HG03066 (cell line): ENCODE results near the gene GMPS.
"Not testable (repeated sequence)": the region's sequence is repeated elsewhere in the genome, so short reads cannot be mapped to it uniquely, and the experiment has no call there.

ENCODE experiments used
- ATAC-seq: cut with Tn5 transposase; IDR thresholded peaks from one replicate; pipeline ENCODE4 v1.9.1; 2021; ENCODE audit warnings: low read depth; ENCODE audit not compliant: unreplicated experiment

Gene GMPS

GRCh38 chr3:155934230-155934629 is 63.8 kb downstream of the GMPS start:
- no peak for ATAC-seq

GRCh38 chr3:155938409-155938808 is 68.0 kb downstream of the GMPS start:
- ATAC-seq = no peak

- no peak for ATAC-seq
These were observed 70.9 kb downstream of the GMPS start for GRCh38 chr3:155941354-155941753.

- no peak for ATAC-seq
These were observed 73.6 kb downstream of the GMPS start for GRCh38 chr3:155944081-155944480.

- no peak for ATAC-seq
These were observed 75.7 kb downstream of the GMPS start for GRCh38 chr3:155946178-155946577.

- ATAC-seq = no peak
These were observed 78.0 kb downstream of the GMPS start for GRCh38 chr3:155948476-155948875.

GRCh38 chr3:155949453-155950217 is 79.2 kb downstream of the GMPS start:
- ATAC-seq = no peak

- no peak for ATAC-seq
These were observed 86.3 kb downstream of the GMPS start for GRCh38 chr3:155956508-155957411.

GRCh38 chr3:155957412-155957880 is 87.0 kb downstream of the GMPS start:
- ATAC-seq = no peak

- ATAC-seq = no peak
These were observed 88.2 kb downstream of the GMPS start for GRCh38 chr3:155958676-155959075.

- ATAC-seq = no peak
These were observed 89.6 kb downstream of the GMPS start for GRCh38 chr3:155960060-155960459.

- not testable (repeated sequence) for ATAC-seq
These were observed 90.6 kb downstream of the GMPS start for GRCh38 chr3:155961044-155961443.

GRCh38 chr3:155963570-155963969 is 93.1 kb downstream of the GMPS start:
- ATAC-seq = no peak

- ATAC-seq = no peak
These were observed 99.9 kb downstream of the GMPS start for GRCh38 chr3:155970398-155970797.

GRCh38 chr3:155972885-155973584 is 102.6 kb downstream of the GMPS start:
- ATAC-seq = no peak

- ATAC-seq = no peak
These were observed 107.9 kb downstream of the GMPS start for GRCh38 chr3:155978324-155978723.

- no peak for ATAC-seq
These were observed 109.3 kb downstream of the GMPS start for GRCh38 chr3:155979746-155980145.

GRCh38 chr3:155981669-155982068 is 111.2 kb downstream of the GMPS start:
- ATAC-seq = no peak

- ATAC-seq = no peak
These were observed 113.5 kb downstream of the GMPS start for GRCh38 chr3:155983834-155984474.

- ATAC-seq = no peak
These were observed 114.5 kb downstream of the GMPS start for GRCh38 chr3:155984791-155985417.
